A673 (cell line): ENCODE data around the gene PHYH. TPM values are rescaled to one million over a fixed set of nuclear protein-coding genes. Genes with fewer than 3 reads are reported as not detected.

ENCODE experiments used
- BruUV-seq: library from RNA; stranded (reverse); fragments of 400-500 nt; replicated peaks from 2 replicates; lab custom pipeline; 2021; lab: Mats Ljungman, UMichigan
- CTCF ChIA-PET: fragments of 300-600 bp; sonication (Branson Sonifier 250); formaldehyde crosslinking; loops from one replicate; lab custom pipeline; 2022; ENCODE audit warnings: antibody characterized with exemption; lab: Charles Lee
- POLR2A ChIA-PET: fragments of 300-600 bp; sonication (Branson Sonifier 250); formaldehyde crosslinking; loops from one replicate; lab custom pipeline; 2022; ENCODE audit warnings: antibody characterized with exemption; ENCODE audit not compliant: low non-redundant PET; lab: Charles Lee
- DNase-seq: peaks from one replicate; pipeline ENCODE4 v3.0.0-alpha.2; 2015; ENCODE audit warnings: low spot score
- H3K27ac ChIP-seq: fragments of 200-600 bp; sonication (generic); 2 replicates; pipeline ENCODE4 v1.5.1; 2016; ENCODE audit warnings: mixed run types, low read depth, mild to moderate bottlenecking, mixed read lengths, antibody characterized with exemption, low read length; ENCODE audit not compliant: poor library complexity, severe bottlenecking
- H3K27me3 ChIP-seq: fragments of 200-600 bp; sonication (generic); replicated peaks from 2 replicates; pipeline ENCODE4 v1.6.1; 2017; ENCODE audit warnings: mixed run types, low read depth, mild to moderate bottlenecking, mixed read lengths, antibody characterized with exemption, low read length; ENCODE audit not compliant: insufficient read depth, poor library complexity
- H3K36me3 ChIP-seq: fragments of 200-600 bp; sonication (generic); 2 replicates; pipeline ENCODE4 v1.6.1; 2016; ENCODE audit warnings: mixed run types, mild to moderate bottlenecking, mixed read lengths, antibody characterized with exemption, low read length; ENCODE audit not compliant: insufficient read depth, poor library complexity, severe bottlenecking
- H3K4me1 ChIP-seq: fragments of 200-600 bp; sonication (generic); 2 replicates; pipeline ENCODE4 v1.6.1; 2017; ENCODE audit warnings: mixed run types, mild to moderate bottlenecking, mixed read lengths, antibody characterized with exemption, low read length; ENCODE audit not compliant: insufficient read depth, poor library complexity, severe bottlenecking
- H3K4me3 ChIP-seq: fragments of 200-600 bp; sonication (generic); 2 replicates; pipeline ENCODE4 v1.5.1; 2016; ENCODE audit warnings: low read depth, mixed run types, mild to moderate bottlenecking, mixed read lengths, low read length; ENCODE audit not compliant: poor library complexity, severe bottlenecking
- H3K9me3 ChIP-seq: fragments of 200-600 bp; sonication (generic); 2 replicates; pipeline ENCODE4 v1.6.1; 2016; ENCODE audit warnings: mixed run types, low read depth, mild to moderate bottlenecking, mixed read lengths, antibody characterized with exemption, low read length; ENCODE audit not compliant: poor library complexity, severe bottlenecking
- EZH2 ChIP-seq: fragments of 200-600 bp; sonication (generic); IDR thresholded peaks from 2 replicates; pipeline ENCODE4 v1.6.1; 2017; ENCODE audit warnings: borderline replicate concordance, low read depth, mild to moderate bottlenecking, mixed read lengths, antibody characterized with exemption, low read length; ENCODE audit not compliant: poor library complexity, severe bottlenecking
- intact Hi-C: fragments of 100-400 bp; cut with micrococcal nuclease; formaldehyde crosslinking; loops from one replicate; pipeline ENCODE4 v1.10.0; 2022; ENCODE audit not compliant: unreplicated experiment
- total RNA-seq: library from RNA; stranded (reverse); gene quantifications from 2 replicates; pipeline ENCODE4 v1.2.3, GENCODE V29; 2021
- TF ChIP-seq, protein P1 (sequence below): fragments of 300-800, 200-600 bp; sonication (generic); conservative IDR thresholded peaks from 2 replicates; pipeline ENCODE4 v1.5.1; 2017; ENCODE audit warnings: low read depth, mild to moderate bottlenecking, antibody characterized with exemption, low read length, moderate library complexity, mixed read lengths

Gene PHYH
- total RNA-seq, 1 experiment from 2014 or later, result 5.1 TPM

DNA sequence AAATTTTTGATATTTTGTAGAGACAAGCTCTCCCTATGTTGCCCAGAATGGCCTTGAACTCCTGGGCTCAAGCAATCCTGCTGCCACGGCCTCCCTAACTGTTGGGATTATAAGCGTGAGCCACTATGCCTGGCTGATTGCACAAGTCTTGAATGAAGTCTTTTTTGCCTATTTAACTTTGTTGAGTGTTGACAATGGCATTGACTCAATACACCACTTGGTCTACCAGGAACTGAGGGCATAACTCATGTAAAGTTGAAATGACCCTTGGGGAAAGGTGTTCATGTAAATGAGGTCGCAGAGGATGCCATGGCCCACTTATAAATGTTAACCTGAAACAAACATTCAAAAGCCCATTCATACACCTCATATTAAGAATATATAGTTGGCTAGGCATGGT, 58.3 kb downstream of the PHYH start:
- no peaks in the 10 kb centered on the region for H3K27me3 ChIP-seq
- ChIA-PET POLR2A (no interaction called here), CTCF (no interaction called here)
- DNase-seq, result no peak
- intact Hi-C loops, result no loop called here
- H3K4me1 ChIP-seq, result no peaks in the 10 kb centered on the region
- H3K4me3 ChIP-seq, result no peak overlapping the region
- no peak overlapping the region for H3K27ac ChIP-seq
- H3K36me3 ChIP-seq, result no peaks in the 10 kb centered on the region
- no TSS peak for BruUV-seq
- H3K9me3 ChIP-seq, result no peaks in the 10 kb centered on the region
- no peak for TF ChIP-seq EZH2
- TF ChIP-seq, protein P1, sequence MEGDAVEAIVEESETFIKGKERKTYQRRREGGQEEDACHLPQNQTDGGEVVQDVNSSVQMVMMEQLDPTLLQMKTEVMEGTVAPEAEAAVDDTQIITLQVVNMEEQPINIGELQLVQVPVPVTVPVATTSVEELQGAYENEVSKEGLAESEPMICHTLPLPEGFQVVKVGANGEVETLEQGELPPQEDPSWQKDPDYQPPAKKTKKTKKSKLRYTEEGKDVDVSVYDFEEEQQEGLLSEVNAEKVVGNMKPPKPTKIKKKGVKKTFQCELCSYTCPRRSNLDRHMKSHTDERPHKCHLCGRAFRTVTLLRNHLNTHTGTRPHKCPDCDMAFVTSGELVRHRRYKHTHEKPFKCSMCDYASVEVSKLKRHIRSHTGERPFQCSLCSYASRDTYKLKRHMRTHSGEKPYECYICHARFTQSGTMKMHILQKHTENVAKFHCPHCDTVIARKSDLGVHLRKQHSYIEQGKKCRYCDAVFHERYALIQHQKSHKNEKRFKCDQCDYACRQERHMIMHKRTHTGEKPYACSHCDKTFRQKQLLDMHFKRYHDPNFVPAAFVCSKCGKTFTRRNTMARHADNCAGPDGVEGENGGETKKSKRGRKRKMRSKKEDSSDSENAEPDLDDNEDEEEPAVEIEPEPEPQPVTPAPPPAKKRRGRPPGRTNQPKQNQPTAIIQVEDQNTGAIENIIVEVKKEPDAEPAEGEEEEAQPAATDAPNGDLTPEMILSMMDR, result no peak

DNA sequence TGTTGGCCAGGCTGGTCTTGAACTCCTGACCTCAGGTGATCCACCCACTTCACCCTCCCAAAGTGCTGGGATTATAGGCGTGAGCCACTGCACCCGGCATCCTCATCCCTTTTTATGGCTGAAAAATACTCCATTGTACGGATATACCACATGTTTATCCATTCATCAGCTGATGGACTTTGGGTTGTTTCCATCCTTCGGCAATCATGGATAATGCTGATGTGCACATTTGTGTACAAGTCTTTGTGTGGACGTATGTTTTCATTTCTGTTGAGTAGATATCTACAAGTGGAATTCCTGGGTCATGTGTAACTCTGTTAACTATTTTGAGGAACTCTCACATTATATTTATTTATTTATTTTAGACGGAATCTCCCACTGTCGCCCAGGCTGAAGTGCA, 59.9 kb downstream of the PHYH start:
- DNase-seq, result no peak
- H3K4me3 ChIP-seq, result no peak overlapping the region
- CTCF ChIA-PET, result no interaction called here
- intact Hi-C loops, result no loop called here
- H3K27ac ChIP-seq, result no peak overlapping the region
- H3K4me1 ChIP-seq, result no peaks in the 10 kb centered on the region
- no peaks in the 10 kb centered on the region for H3K36me3 ChIP-seq
- no TSS peak for BruUV-seq
- TF ChIP-seq, protein P1, result no peak
- TF ChIP-seq EZH2, result no peak
- no peaks in the 10 kb centered on the region for H3K9me3 ChIP-seq
- H3K27me3 ChIP-seq, result no peaks in the 10 kb centered on the region
- POLR2A ChIA-PET, result no interaction called here

DNA sequence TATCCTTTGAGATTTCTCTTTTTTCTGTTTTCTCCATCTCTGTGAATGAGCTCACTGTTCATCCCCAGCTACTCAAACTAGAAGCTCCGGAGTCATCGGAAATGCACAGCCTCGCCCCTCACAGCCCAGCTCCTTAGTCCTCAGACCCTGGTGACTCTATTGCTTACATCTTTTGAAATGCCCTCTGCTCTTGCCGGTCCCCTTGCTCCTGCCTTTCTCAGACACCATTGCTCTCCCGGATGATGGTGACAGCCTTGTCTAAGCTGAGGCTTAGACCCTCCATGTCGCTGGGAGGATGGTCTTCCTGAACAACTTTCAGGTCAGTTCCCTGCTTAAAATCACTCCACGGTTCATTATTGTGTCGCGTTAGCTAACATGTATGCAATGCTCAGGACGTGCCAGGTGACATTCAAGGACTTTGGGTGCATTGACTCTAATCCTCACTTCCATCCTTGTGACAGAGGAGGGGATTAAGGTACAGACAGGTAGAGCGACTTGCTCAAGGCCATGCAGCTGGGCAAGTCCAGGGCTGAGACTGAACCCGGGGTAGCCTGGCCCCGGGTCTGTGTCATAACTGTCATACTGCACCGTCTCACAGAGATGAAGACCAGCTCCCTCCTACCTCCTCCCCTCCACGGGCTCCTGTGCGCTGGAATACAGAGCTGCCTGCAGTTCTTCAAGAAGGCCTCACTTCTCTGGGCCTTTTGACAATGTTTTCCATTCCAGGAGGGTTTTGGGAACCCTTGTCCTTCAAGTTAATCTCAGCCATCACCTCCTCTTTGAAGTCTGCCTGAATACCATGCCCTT, 61.4 kb downstream of the PHYH start:
- Histone ChIP-seq H3K27ac (no peak overlapping the region), H3K36me3 (no peaks in the 10 kb centered on the region), H3K4me1 (no peaks in the 10 kb centered on the region), H3K4me3 (no peak overlapping the region), H3K9me3 (no peaks in the 10 kb centered on the region), H3K27me3 (no peaks in the 10 kb centered on the region)
- no peak for DNase-seq
- TF ChIP-seq, protein P1, result no peak
- TF ChIP-seq EZH2, result no peak
- CTCF ChIA-PET, result interaction anchor here (0.8 kb wide), 1 partner anchor 64 kb away, joined by 3 read pairs; no protein-coding TSS in a partner anchor
- BruUV-seq, result no TSS peak
- intact Hi-C loops, result no loop called here
- POLR2A ChIA-PET, result no interaction called here
